HepG2 (cell line): ENCODE results near the gene DYSF. TPM values are rescaled to one million over a fixed set of nuclear protein-coding genes. Genes with fewer than 3 reads are reported as not detected.

Experiments used
- ETV5 ChIP-seq: IDR thresholded peaks from 2 replicates; pipeline ENCODE4 v1.6.1; 2018; ENCODE audit warnings: missing biosample characterization, missing genetic modification reagents, inconsistent platforms, borderline replicate concordance
- FOXA1 ChIP-seq, 2 experiments: fragments of 450-650 bp in 1 of 2; sonication (generic) in 1 of 2; formaldehyde crosslinking in 1 of 2; IDR thresholded peaks; 2 replicates each; pipeline versions ENCODE4 v1.4.0 to v1.6.1; 2016 to 2020; ENCODE audit warnings: missing genetic modification reagents in 1 of 2
- GATA4 ChIP-seq: sonication (generic); IDR thresholded peaks from 2 replicates; pipeline ENCODE4 v1.6.1; 2016; ENCODE audit warnings: antibody characterized with exemption, low read depth, borderline replicate concordance
- HNF4A ChIP-seq: sonication (generic); formaldehyde crosslinking; IDR thresholded peaks from 2 replicates; pipeline ENCODE4 v1.4.0; 2020; ENCODE audit warnings: missing genetic modification reagents
- HOXA3 ChIP-seq: sonication (generic); formaldehyde crosslinking; IDR thresholded peaks from 2 replicates; pipeline ENCODE4 v1.5.0; 2020; ENCODE audit warnings: missing genetic modification reagents
- KDM2A ChIP-seq: sonication (generic); formaldehyde crosslinking; IDR thresholded peaks from 2 replicates; pipeline ENCODE4 v1.4.0; 2020; ENCODE audit warnings: low read depth, missing genetic modification reagents, borderline replicate concordance
- MATR3 ChIP-seq: sonication (generic); formaldehyde crosslinking; IDR thresholded peaks from 2 replicates; pipeline ENCODE4 v1.4.0; 2020; ENCODE audit warnings: missing genetic modification reagents
- MAZ ChIP-seq, 2 experiments: sonication (generic) in 1 of 2; formaldehyde crosslinking in 1 of 2; IDR thresholded peaks; 2 replicates each; pipeline versions ENCODE4 v1.5.0 to v1.6.1; 2012 to 2020; ENCODE audit warnings: low read depth in 2 of 2, mild to moderate bottlenecking in 2 of 2, borderline replicate concordance in 1 of 2, improper control_type of control experiment in 1 of 2, low read length in 1 of 2, missing genetic modification reagents in 1 of 2, moderate library complexity in 1 of 2
- RAD21 ChIP-seq: fragments of 450-650 bp; formaldehyde crosslinking; IDR thresholded peaks from 2 replicates; pipeline ENCODE4 v1.5.0; 2020; ENCODE audit warnings: mild to moderate bottlenecking
- RARA ChIP-seq: IDR thresholded peaks from 2 replicates; pipeline ENCODE4 v1.6.1; 2016; ENCODE audit warnings: missing genetic modification reagents, missing compliant biosample characterization
- RFX3 ChIP-seq: IDR thresholded peaks from 2 replicates; pipeline ENCODE4 v1.6.1; 2016; ENCODE audit warnings: missing biosample characterization, missing genetic modification reagents
- ZNF10 ChIP-seq: sonication (generic); formaldehyde crosslinking; IDR thresholded peaks from 2 replicates; pipeline ENCODE4 v1.4.0; 2020; ENCODE audit warnings: mild to moderate bottlenecking, low read depth, missing genetic modification reagents, borderline replicate concordance
- ZNF225 ChIP-seq: sonication (generic); formaldehyde crosslinking; IDR thresholded peaks from 2 replicates; pipeline ENCODE4 v1.4.0; 2020; ENCODE audit warnings: mild to moderate bottlenecking, missing genetic modification reagents
- ZNF30 ChIP-seq: sonication (generic); formaldehyde crosslinking; IDR thresholded peaks from 2 replicates; pipeline ENCODE4 v1.5.0; 2020; ENCODE audit warnings: mild to moderate bottlenecking, missing genetic modification reagents
- ZNF335 ChIP-seq: sonication (generic); formaldehyde crosslinking; IDR thresholded peaks from 2 replicates; pipeline ENCODE4 v1.4.0; 2020; ENCODE audit warnings: missing genetic modification reagents
- ZNF496 ChIP-seq: sonication (generic); formaldehyde crosslinking; IDR thresholded peaks from 2 replicates; pipeline ENCODE4 v1.8.1; 2023; ENCODE audit warnings: mild to moderate bottlenecking, moderate library complexity, missing genetic modification reagents; ENCODE audit not compliant: insufficient replicate concordance
- ZNF543 ChIP-seq: sonication (generic); formaldehyde crosslinking; IDR thresholded peaks from 2 replicates; pipeline ENCODE4 v1.4.0; 2020; ENCODE audit warnings: mild to moderate bottlenecking, missing genetic modification reagents
- ZNF674 ChIP-seq: sonication (generic); formaldehyde crosslinking; IDR thresholded peaks from 2 replicates; pipeline ENCODE4 v1.5.0; 2020; ENCODE audit warnings: low read depth, mild to moderate bottlenecking, missing genetic modification reagents
- ZNF7 ChIP-seq: IDR thresholded peaks from 2 replicates; pipeline ENCODE4 v1.6.1; 2016; ENCODE audit warnings: missing biosample characterization, missing genetic modification reagents
- ZNF83 ChIP-seq: sonication (generic); formaldehyde crosslinking; IDR thresholded peaks from 2 replicates; pipeline ENCODE4 v1.4.0; 2020; ENCODE audit warnings: missing genetic modification reagents, mild to moderate bottlenecking, borderline replicate concordance
- polyA plus RNA-seq, 8 experiments: library from polyadenylated mRNA; depleted of rRNA in 3 of 8; stranded (reverse) in 7 of 8; unstranded in 1 of 8; fragments of >200 nt; fragmentation: Illumina TruSeq in 4 of 8; extraction: Trizol in 4 of 8; gene quantifications; 2 replicates each; pipeline versions ENCODE4 v1.2.1 to v1.2.3, GENCODE V29; 2011 to 2016; ENCODE audit warnings: low read depth in 4 of 8, missing spikeins in 1 of 8, mixed read lengths in 1 of 8; ENCODE audit not compliant: insufficient read depth in 1 of 8
- total RNA-seq, 5 experiments: library from RNA; depleted of rRNA; stranded (reverse); fragments of >200 nt; fragmentation: Illumina TruSeq; extraction: Trizol; gene quantifications; 2 replicates each; pipeline ENCODE4 v1.2.3, GENCODE V29; 2016; ENCODE audit warnings: low read depth in 1 of 5
- TF ChIP-seq, protein P1 (sequence below): sonication (generic); formaldehyde crosslinking; IDR thresholded peaks from 2 replicates; pipeline ENCODE4 v1.8.0; 2022; ENCODE audit warnings: mild to moderate bottlenecking, missing genetic modification reagents, moderate library complexity
- TF ChIP-seq, protein P2 (sequence below): sonication (generic); formaldehyde crosslinking; IDR thresholded peaks from 2 replicates; pipeline ENCODE4; 2020; ENCODE audit warnings: missing genetic modification reagents, mild to moderate bottlenecking, borderline replicate concordance
- TF ChIP-seq, protein P3 (sequence below): sonication (generic); formaldehyde crosslinking; IDR thresholded peaks from 2 replicates; pipeline ENCODE4 v1.9.0; 2022; ENCODE audit warnings: missing genetic modification reagents, mild to moderate bottlenecking, borderline replicate concordance
- TF ChIP-seq, protein P4 (sequence below): IDR thresholded peaks from 2 replicates; pipeline ENCODE4 v1.6.1; 2012; ENCODE audit warnings: inconsistent platforms

The DYSF gene
- total and polyA plus RNA-seq, 2 of the 13 experiments (the other 11 are each of a cell fraction or from before 2014, with no cell fraction given) = 0.15 to 2.4 TPM

- TF ChIP-seq, protein P1, sequence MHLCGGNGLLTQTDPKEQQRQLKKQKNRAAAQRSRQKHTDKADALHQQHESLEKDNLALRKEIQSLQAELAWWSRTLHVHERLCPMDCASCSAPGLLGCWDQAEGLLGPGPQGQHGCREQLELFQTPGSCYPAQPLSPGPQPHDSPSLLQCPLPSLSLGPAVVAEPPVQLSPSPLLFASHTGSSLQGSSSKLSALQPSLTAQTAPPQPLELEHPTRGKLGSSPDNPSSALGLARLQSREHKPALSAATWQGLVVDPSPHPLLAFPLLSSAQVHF (CRISPR knock-in tag) = no peak
- TF ChIP-seq ZNF7 (no peak), KDM2A (CRISPR knock-in tag) (0 out of 2 replicates have a peak, but pooled peaks have one; percentile 21), RFX3 (no peak), ZNF10 (CRISPR knock-in tag) (no peak), ZNF496 (CRISPR knock-in tag) (no peak), ZNF30 (CRISPR knock-in tag) (no peak), FOXA1 (IDR thresholded peaks at IDR 0.05) (no peak), FOXA1 (CRISPR knock-in tag; IDR thresholded peaks at IDR 0.05) (0 out of 2 replicates have a peak, but pooled peaks have one; percentile 7), ZNF335 (CRISPR knock-in tag) (no peak), ZNF83 (CRISPR knock-in tag) (no peak), MATR3 (no peak), MAZ (IDR thresholded peaks at IDR 0.05; ENCODE audit: borderline replicate concordance, low read depth, low read length) (no peak), MAZ (CRISPR knock-in tag; IDR thresholded peaks at IDR 0.05; ENCODE audit: low read depth) (no peak), RARA (CRISPR knock-in tag) (no peak), GATA4 (no peak), ZNF674 (CRISPR knock-in tag) (no peak), HOXA3 (CRISPR knock-in tag) (no peak), HNF4A (CRISPR knock-in tag) (0 out of 2 replicates have a peak, but pooled peaks have one; percentile 2), RAD21 (no peak), ZNF543 (CRISPR knock-in tag) (no peak), ETV5 (CRISPR knock-in tag) (no peak; the same call in 1 of the 2 replicates), ZNF225 (CRISPR knock-in tag) (0 out of 2 replicates have a peak, but pooled peaks have one; percentile 35)
- TF ChIP-seq, protein P2, sequence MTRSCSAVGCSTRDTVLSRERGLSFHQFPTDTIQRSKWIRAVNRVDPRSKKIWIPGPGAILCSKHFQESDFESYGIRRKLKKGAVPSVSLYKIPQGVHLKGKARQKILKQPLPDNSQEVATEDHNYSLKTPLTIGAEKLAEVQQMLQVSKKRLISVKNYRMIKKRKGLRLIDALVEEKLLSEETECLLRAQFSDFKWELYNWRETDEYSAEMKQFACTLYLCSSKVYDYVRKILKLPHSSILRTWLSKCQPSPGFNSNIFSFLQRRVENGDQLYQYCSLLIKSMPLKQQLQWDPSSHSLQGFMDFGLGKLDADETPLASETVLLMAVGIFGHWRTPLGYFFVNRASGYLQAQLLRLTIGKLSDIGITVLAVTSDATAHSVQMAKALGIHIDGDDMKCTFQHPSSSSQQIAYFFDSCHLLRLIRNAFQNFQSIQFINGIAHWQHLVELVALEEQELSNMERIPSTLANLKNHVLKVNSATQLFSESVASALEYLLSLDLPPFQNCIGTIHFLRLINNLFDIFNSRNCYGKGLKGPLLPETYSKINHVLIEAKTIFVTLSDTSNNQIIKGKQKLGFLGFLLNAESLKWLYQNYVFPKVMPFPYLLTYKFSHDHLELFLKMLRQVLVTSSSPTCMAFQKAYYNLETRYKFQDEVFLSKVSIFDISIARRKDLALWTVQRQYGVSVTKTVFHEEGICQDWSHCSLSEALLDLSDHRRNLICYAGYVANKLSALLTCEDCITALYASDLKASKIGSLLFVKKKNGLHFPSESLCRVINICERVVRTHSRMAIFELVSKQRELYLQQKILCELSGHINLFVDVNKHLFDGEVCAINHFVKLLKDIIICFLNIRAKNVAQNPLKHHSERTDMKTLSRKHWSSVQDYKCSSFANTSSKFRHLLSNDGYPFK (CRISPR knock-in tag) = no peak
- TF ChIP-seq, protein P3, sequence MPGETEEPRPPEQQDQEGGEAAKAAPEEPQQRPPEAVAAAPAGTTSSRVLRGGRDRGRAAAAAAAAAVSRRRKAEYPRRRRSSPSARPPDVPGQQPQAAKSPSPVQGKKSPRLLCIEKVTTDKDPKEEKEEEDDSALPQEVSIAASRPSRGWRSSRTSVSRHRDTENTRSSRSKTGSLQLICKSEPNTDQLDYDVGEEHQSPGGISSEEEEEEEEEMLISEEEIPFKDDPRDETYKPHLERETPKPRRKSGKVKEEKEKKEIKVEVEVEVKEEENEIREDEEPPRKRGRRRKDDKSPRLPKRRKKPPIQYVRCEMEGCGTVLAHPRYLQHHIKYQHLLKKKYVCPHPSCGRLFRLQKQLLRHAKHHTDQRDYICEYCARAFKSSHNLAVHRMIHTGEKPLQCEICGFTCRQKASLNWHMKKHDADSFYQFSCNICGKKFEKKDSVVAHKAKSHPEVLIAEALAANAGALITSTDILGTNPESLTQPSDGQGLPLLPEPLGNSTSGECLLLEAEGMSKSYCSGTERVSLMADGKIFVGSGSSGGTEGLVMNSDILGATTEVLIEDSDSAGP (CRISPR knock-in tag) = 0 out of 2 replicates have a peak, but pooled peaks have one; percentile 35
- TF ChIP-seq, protein P4, sequence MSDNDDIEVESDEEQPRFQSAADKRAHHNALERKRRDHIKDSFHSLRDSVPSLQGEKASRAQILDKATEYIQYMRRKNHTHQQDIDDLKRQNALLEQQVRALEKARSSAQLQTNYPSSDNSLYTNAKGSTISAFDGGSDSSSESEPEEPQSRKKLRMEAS = no peak
Observed at GRCh38 chr2:71466301-71467179, 13.2 kb downstream of the DYSF start (continued).
